Stimulated activated CD4-positive, alpha-beta T cell treated with anti-CD3 and anti-CD28 coated beads, Interleukin-1b, Interleukin-23, amount 100 ng/mL, for 48 hours (primary cell): ENCODE results near the gene SOCS7.
A peak's percentile ranks its signal among the peaks of the same experiment; 100 is the strongest.
"Not testable (repeated sequence)": the region's sequence is repeated elsewhere in the genome, so short reads cannot be mapped to it uniquely, and the experiment has no call there.

ENCODE experiments used
- DNase-seq: peaks from one replicate; pipeline ENCODE4 v3.0.0-alpha.2; 2020

Gene SOCS7

GRCh38 chr17:38421871-38422827, 70.5 kb downstream of the SOCS7 start:
- DNase-seq, result no peak

- no peak for DNase-seq
Measured at GRCh38 chr17:38424297-38424972, 72.8 kb downstream of the SOCS7 start.

- no peak for DNase-seq
Measured at GRCh38 chr17:38425031-38425430, 73.4 kb downstream of the SOCS7 start.

GRCh38 chr17:38425744-38426143, 74.1 kb downstream of the SOCS7 start:
- no peak for DNase-seq

GRCh38 chr17:38426441-38426840, 74.8 kb downstream of the SOCS7 start:
- no peak for DNase-seq

- no peak for DNase-seq
Measured at GRCh38 chr17:38427160-38427949, 75.7 kb downstream of the SOCS7 start.

GRCh38 chr17:38428112-38428642, 76.5 kb downstream of the SOCS7 start, which contains the start of gene ARHGAP23:
TSS of gene ARHGAP23 (plus strand) at chr17:38428464. CDS start at chr17:38428486, 22 bp downstream.
- peak; percentile 19 for DNase-seq

- DNase-seq, result no peak
Measured at GRCh38 chr17:38428643-38429371, 77.2 kb downstream of the SOCS7 start.

GRCh38 chr17:38429476-38430100, 77.9 kb downstream of the SOCS7 start:
- no peak for DNase-seq

GRCh38 chr17:38430316-38430715, 78.7 kb downstream of the SOCS7 start:
- DNase-seq, result no peak

- DNase-seq, result no peak
Measured at GRCh38 chr17:38430822-38431221, 79.2 kb downstream of the SOCS7 start.

- DNase-seq, result no peak
Measured at GRCh38 chr17:38431346-38432145, 79.9 kb downstream of the SOCS7 start.

GRCh38 chr17:38434178-38434665, 82.6 kb downstream of the SOCS7 start:
- no peak for DNase-seq

- no peak for DNase-seq
Measured at GRCh38 chr17:38435795-38436194, 84.2 kb downstream of the SOCS7 start.

- no peak for DNase-seq
Measured at GRCh38 chr17:38436386-38436785, 84.7 kb downstream of the SOCS7 start.

GRCh38 chr17:38437313-38437712, 85.7 kb downstream of the SOCS7 start:
- DNase-seq, result not testable (repeated sequence)

GRCh38 chr17:38439436-38439835, 87.8 kb downstream of the SOCS7 start:
- DNase-seq, result no peak

- no peak for DNase-seq
Measured at GRCh38 chr17:38440614-38441397, 89.2 kb downstream of the SOCS7 start.

GRCh38 chr17:38441429-38442061, 89.9 kb downstream of the SOCS7 start:
- no peak for DNase-seq
